GM18858 (cell line): Measurements from ENCODE around the gene SLC22A23.

Experiments used
- ATAC-seq: cut with Tn5 transposase; IDR thresholded peaks from one replicate; pipeline ENCODE4 v1.9.1; 2021; ENCODE audit not compliant: unreplicated experiment

SLC22A23 gene

DNA sequence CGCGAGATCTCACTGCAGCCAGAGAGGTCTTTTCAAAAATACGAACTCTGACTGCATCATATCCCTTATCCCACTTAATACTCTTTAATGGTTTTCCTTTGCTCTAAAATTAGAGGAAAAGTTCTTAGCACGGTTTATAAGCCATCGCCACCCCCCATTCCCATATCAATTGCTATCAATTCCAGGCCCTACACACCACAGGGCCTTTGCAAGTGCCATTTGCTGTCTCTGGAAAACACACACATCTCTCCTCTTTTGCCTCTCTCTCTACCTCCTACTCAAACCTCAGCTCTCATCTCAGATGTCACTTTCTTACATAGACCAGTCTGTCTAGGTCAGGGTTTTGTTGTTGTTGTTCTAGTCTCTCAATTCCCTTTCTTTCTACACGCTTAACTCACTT is 9.8 kb downstream of the SLC22A23 start:
- no peak for ATAC-seq

DNA sequence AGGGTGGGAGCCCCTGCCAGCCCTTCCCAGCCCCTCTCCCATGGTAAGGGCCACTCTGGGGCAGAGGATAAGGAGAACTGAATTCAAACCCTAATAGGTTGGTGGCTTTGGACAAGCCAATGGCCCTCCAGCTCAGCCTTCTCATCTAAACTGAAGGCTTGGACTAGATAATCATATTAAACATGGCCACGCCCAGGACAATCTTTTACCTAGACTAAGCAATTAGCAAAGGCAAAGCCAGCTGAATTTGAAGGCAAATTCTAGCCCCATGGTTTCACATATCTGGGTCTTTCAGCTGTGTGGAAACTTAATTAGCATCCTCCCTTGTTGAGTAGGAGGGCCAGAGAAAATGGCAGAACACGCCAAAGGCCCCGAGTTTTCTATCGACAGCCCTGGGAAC is 10.7 kb downstream of the SLC22A23 start:
- no peak for ATAC-seq

DNA sequence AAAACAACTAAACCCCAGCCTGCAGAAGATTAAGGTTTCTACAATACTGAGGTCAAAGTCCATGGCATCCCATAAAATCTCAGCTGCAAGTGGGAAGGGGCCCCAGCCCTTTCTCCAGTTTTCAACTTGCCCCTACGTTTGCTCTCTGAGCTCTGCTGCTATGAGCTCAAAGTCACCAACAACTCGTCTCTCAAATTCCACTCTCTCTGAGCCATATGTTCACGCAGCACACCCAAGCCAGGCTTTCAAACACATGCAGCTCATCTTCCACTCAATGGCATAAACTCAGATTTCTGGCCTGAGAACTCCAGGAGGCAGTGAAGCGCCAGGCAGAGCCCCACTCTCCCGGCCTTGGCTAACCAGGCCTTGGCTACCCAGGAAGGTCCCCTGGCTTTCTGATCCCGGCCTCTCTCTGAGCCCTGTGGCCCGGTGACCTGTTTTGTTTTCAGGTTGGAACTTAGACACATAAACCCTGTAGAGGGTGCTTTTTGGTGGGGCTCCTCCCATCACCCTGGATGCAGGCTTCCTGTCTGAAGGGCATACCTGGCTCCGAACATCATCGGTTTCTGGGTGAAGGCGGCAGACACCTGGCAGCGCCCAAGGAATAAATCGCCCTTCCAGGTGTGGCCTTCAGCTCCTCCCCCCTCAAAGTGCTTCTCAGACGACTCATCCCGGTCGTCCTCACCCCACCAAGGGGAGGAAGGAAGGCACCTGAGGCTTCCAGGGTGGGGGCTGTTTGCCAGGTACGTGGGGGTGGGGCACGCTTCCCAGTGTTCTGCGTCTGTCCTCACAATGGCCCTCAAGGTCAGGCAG is 12.4 kb downstream of the SLC22A23 start:
- no peak for ATAC-seq

DNA sequence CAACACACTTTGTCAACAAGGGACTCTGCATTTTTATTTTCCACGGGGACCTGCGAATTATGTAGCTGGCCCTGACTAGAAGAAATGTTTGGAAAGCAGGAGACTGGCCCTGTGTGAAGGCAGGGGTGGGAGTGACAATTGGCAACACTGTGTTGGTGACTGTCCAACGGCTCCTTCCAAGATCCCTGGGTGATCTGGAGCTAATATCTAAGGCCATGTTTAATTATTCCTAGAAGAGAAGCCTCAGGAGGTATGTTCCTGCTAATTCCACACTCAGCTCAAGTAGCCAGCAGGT is 13.7 kb downstream of the SLC22A23 start:
- no peak for ATAC-seq

DNA sequence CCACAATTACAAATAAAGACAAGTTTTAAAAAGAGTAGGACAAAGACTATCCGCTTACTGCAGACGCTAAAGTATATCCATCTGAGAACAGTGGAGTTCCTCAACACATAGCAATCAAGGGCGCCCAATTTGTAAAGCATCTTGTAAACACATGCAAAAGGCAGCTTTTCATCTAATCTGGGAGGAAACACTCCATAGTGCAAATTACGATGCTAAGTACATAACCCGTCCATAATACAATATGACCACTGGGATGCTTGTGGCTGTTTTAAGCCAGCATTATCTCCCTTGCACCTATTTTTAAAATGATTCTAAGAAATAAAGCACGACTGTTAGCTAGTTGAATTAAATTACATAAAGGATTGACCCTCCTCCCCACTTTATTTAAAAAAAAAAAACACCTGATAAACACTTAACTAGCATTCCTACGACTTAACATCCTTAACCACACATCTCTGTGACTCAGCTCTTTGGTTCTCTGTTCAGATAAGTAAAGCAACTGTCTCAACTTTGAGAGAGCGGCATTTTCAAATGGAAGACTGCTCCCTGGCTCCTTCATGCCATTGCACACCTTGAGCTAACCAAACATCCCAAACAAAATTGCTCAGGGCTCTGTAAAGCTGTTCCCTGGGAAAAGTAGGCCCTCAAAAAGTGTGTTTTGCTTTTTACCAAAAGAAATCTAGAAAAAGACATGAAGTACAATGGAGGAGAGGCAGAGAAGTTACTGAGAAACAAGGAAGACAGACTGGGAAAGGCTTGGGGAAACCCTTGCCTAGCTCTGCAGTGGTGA is 14.2 kb downstream of the SLC22A23 start:
- ATAC-seq, result no peak

DNA sequence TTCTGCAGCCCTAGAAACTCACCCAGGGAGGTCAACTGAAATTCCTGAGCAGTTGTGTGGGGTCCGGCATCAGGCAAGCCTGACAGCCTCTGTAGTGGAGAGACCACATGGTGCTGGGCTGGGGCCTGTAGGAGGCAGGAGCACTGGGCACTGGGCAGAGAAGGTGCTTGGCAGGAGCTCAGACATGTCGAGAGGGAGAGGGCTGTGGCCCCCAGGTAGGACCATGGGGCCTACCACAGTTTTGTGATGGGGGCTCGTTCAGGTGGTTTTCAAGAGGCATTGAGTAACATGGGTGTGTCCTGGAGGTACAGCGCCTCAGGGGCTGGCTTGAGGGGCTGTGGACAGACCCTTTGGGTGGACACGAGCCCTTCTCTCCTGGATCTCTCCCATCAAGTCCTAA is 15.9 kb downstream of the SLC22A23 start:
- no peak for ATAC-seq

DNA sequence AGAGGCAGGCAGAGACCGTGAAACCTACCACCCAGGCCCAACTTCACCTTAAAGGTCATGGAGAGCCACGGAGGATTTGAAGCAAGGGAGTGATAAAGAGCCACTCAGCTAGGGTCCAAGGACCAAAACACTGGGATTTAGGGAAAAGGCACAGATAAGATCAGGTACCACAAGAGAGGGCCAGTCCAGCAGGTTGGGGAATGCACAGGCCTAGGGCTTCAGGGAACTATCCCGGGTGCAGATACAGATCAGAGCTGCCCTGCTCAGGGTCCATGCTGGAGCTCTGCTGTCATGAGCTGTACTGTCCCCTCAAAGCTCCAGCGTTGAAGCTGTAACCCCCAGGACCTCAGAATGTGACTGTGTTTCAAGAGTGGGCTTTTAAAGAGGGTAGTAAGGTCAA is 16.9 kb downstream of the SLC22A23 start:
- ATAC-seq, result no peak

DNA sequence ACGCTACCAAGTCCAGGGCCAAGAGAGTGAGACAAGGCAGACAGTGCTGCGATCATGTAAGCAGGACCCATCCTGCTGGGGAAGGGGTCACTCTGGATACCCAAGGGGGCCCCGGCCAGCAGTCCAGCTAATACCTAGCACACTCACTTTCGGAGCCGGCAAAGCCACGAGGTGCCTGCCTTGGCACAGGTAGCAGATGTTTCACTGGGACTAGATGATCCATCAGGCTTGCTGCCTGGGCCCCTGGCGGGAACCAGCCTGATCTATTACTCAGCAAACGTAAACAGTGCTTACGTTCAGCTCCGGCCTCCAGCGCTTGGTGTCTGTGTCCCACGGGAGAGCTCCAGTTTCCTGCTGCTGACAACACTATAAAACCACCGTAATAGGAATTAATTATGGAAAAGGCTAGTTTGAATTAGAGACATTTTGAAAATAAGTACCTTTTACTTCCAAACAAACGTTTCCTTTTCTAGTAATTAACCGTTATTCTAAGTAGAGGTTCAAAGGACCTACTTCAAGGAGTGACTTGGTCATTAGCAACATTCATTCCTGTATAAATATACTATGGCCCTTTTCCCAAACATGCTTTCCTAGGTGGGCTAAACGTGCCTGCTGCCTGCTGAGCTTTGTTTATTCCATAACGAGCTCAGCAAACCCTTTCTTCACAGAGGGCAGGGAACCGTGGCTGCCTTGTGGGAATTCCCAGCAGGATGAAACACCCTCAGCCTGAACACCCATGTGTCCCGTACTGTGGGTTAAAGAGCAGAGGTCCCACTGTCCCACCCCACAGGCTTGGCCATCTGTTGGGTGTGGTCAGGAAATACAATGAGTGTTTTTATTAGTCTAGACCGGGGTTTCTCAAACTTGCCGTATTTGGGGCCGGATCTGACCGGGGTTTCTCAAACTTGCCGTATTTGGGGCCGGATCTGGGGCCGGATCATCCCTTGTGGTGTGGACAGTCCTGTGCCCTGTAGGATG is 18.4 kb downstream of the SLC22A23 start:
- no peak for ATAC-seq

DNA sequence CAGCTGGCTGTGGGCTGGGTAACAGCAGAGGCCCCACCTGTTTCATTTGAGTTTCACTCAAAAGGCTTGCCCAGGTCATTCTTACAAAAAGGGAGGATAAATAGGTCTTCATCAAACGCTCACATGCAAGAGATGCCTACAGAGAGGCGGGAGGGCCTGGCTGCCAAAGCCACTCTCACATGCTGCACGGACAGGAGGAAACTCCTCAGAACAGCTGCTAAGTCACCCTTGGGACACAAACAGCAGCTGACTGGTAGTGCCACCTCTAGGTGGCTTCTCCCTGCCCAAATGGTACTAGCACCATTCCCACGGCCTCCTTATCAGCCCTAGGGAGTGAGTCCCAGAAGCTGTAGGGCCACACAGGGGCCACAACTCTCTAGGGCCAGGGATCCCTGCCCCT is 23.8 kb downstream of the SLC22A23 start:
- ATAC-seq, result no peak

DNA sequence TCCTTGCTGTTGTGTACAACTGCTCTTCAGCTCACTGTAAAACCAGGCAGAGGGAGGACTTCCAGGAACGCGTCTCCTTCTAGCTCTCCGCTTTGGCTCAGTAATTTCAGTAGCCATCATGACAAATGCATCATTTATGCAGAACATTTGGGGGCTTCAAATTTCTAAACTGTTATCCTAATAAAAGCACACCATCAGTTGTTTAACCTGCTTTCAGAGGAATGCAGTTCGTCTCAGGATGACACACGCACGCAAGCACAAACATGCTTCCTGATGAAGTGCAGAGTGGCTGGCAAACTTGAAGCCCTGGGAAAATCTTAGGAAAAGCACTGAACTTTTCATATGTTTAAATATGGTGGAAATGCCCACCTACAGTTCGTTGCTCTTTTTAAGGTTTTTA is 24.4 kb downstream of the SLC22A23 start:
- no peak for ATAC-seq

DNA sequence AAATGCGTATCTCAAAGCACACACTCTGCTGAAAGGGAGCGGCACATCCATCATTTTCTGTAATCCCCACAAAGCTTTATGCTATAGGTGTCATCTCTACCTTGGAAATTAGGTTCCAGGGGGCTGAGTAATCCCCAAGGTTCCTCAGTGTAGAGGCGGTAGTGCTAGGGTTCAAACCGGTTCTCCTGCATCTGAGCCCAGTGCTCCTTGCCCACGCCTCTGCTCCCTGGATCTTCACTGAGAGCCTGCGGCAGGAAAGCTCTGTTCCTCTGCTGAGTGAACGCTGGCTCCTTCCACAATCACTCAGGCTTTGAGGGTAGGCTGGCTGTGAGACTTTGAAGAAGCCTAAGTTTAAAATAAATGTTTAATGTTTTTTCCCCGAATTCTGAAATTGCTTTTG is 24.9 kb downstream of the SLC22A23 start:
- ATAC-seq, result no peak

DNA sequence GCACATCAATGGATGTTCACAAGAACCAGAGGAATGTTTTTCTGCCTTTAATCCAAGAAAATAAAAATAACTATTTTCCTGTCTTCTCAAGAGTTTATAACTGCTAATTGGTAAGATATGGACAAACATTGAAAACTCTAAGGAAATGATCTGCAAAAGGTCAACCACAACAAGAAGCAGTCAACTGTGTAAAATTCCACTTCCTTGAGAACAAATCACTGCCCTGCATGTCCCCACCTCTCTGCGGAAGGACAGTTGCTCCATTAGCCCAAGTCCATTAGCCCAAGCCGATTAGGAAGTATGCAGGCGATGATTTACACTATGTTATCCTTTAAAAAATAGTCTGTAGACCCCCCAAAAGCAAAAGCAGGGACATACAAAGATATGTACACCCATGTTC is 27.6 kb downstream of the SLC22A23 start:
- ATAC-seq, result no peak

DNA sequence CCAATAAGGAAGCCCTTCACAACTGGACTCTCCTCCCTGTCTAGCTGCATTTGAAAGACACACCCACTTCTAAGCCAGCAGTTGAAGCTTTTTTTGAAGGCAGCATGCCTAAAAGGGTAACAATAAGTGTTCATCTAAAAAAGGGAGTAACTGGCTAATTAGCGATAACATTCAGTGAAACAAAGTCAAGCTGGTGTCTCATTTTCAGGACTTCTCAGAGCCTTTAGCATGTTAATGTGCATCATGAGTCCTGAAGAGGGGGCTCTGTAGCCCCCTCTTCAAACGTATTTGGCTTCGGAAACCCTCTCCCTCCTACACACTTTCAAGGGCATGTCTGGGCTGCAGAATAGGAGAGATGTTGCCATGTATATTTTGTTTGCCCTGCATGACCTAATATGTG is 28.1 kb downstream of the SLC22A23 start:
- no peak for ATAC-seq

DNA sequence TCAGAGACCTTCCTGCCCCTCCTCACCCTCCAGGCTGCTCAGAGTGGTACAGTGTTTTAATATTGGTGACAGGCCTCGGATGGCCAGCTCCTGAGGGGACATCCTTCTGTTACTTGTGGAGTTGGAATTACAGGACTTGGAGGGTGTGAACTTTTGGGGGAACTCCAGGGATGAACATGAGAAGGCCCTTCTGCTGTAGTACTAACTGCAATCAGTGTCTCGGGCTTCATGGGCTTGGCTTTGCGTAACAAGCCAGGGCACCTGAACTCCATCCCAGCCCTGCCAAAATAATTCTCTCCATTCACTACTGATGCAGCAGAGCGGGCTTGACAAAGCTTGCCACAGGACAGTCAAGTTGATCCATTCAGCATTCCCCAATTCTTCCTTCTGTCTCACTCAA is 28.6 kb downstream of the SLC22A23 start:
- no peak for ATAC-seq

DNA sequence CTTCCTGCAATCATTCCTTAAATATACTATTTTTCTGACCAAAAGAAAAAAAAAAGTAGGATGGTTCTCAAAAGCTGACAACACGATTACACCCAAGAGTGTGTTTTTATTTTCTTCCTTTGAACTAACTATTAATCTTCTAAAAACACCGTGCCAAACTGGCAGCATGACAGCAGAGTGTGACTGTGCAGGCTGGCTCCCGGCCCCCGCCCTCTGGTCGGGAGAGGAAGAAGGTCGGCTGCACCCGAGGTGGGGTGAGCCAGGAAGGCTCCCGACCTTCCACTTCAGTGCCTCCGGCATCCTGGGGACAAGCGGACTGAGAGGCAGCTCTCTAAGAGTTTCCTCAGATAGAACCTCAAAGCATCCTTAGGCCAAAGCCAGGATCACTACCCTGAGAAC is 29.2 kb downstream of the SLC22A23 start:
- no peak for ATAC-seq

DNA sequence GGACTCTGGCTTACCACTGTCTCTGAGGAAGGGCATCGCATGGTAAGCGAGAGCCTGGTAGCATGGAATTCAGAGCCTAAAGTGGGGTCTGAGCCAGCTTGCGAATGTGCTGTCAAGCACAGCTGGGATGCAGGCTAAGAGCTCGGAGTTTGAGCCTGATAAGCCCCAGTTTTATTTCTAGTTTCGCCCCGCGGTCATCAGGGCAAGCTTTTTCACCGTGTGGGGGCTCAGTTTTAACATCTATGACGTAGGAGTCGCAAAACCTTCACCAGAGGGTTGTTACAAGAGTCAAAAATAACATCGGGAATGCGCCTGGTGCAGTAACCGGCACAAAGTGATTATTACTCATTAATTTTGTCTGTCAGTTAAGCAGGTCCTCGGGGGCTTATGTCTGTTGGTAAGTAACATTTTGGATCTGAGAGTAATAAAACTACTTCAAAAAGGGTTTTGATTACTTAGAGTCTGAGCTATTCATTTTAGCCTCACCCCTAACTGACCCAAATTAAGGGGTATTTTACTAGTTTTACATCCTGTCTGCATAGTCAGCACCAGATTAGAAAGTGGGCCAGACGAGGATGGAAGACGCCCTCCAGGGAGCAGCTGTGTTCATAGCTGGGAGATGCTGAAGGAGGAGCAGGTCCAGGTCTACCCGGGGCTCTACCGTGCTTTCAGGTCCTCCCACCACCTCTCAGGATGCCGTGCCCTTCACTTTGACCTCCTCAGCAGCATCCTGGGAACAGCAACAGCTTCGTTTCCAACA is 29.7 kb downstream of the SLC22A23 start:
- ATAC-seq, result no peak

DNA sequence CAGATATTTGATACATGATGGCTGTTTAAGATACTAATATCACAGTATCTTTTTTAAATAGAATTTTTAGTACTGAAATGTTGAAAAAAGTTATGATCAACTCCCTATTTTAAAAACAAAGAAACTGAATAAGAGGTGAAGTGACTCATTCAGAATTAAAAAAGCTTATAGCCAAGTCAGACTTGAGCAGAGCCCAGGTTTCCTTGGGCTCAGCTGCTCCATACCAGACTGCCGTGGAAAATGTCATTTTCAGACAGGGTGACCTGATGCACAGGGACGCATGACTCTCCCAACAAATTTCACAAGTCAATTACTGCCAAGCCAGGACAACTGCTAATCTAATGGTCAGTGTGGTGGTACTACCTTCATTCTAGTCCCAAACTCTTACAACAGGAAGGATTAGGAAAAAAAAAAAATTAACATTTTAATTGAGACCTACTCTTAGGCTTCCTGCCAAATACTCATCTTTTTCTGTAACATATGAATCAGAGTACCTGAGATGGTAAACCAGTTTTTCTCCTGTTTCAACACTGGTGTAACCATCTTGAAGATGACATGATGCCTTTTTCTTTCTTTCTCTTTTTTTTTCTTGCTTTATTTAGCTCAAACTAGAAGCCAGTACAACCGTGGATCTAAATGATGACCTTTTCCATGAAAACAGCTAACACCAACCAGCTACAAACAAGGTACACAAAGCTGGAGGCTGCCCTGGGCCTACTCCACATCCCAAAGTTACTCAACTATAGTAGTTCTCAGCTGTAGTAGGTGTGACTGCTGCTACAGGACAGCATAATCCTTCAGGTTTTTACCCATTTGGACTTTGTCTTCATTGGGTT is 30.5 kb downstream of the SLC22A23 start:
- ATAC-seq, result no peak

DNA sequence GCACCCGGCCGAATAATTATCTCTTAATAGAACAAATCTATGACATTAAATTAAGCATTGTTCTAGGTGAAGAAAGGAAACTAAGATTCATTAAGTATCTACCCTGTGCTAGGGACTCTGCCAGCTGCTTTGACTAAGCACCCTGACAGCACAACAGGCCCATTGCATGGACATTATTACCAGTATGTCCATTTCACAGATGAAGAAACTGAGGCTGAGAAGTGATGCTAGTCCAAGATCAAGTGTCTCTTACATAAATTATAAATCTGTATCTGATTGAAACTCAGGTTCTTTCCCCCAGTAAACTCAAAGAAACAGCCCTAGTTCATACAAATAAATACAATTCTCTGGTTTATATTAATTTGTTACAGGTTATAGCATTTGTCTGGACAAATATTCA is 31.3 kb downstream of the SLC22A23 start:
- no peak for ATAC-seq

DNA sequence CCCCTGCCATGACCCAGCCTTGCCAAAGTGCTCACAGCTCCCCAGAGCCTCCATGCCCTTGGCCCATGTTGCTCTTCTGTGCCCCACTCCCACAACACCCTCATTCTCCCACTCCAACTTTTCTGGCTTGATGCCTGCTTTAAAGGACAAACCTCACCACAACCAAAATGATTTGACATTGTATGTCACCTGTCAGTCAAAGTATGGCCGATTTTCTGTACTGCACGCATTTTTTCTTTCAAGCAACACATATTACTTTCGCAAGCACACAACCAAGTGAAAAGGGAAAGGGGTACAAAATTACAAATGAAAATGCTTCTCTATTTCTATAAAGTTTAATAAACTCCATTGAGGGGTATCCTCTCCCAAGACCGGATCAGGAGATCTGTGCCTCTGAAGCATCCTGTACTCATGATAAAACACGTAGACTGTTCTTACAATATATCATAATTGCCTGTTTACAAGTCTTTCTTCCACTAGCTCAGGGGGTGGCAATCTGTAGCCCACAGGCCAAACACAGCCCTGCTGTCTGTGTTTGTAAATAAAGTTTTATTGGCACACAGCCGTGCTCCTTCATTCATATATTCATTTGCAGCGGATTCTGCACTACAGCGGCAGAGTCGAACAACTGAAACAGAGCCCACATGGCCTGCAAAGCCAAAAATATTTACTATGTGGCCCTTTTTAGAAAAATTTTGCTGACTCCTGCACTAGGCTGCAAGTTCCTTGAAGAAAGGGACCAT is 32.5 kb downstream of the SLC22A23 start:
- ATAC-seq, result no peak
